ENCODE measurements around the gene ERRFI1.

ERRFI1 gene

GRCh38 chr1:8004803-8005573, 21.1 kb downstream of the ERRFI1 start:
- H3K4me3 ChIP-seq (ENCODE audit: low read length): no peak overlapping the region
- H3K4me1 ChIP-seq (ENCODE audit: control insufficient read depth, insufficient read depth, low read length): peaks cover 33% of the 10 kb centered on the region
- H3K27me3 ChIP-seq (ENCODE audit: control insufficient read depth, insufficient read depth, low read length): no peaks in the 10 kb centered on the region

GRCh38 chr1:8004113-8004802, 21.9 kb downstream of the ERRFI1 start:
- Histone ChIP-seq H3K27me3 (ENCODE audit: control insufficient read depth, insufficient read depth, low read length) (no peaks in the 10 kb centered on the region), H3K9ac (ENCODE audit: low read length) (no peak overlapping the region), H3K4me1 (ENCODE audit: control insufficient read depth, insufficient read depth, low read length) (peaks cover 33% of the 10 kb centered on the region), H3K9me3 (ENCODE audit: control insufficient read depth, low read length) (no peaks in the 10 kb centered on the region), H3K4me3 (ENCODE audit: low read length) (no peak overlapping the region), H3K36me3 (ENCODE audit: control insufficient read depth, insufficient read depth, low read length) (no peaks in the 10 kb centered on the region)

More at GRCh38 chr1:8004803-8005573, 21.1 kb downstream of the ERRFI1 start:
- Histone ChIP-seq H3K36me3 (ENCODE audit: control insufficient read depth, insufficient read depth, low read length) (no peaks in the 10 kb centered on the region), H3K9ac (ENCODE audit: low read length) (no peak overlapping the region), H3K9me3 (ENCODE audit: control insufficient read depth, low read length) (no peaks in the 10 kb centered on the region)

GRCh38 chr1:8003438-8004112, 22.5 kb downstream of the ERRFI1 start:
- no peaks in the 10 kb centered on the region for H3K27me3 ChIP-seq (ENCODE audit: control insufficient read depth, insufficient read depth, low read length)
- H3K36me3 ChIP-seq (ENCODE audit: control insufficient read depth, insufficient read depth, low read length): no peaks in the 10 kb centered on the region
- H3K9ac ChIP-seq (ENCODE audit: low read length): no peak overlapping the region
- H3K4me3 ChIP-seq (ENCODE audit: low read length): no peak overlapping the region
- H3K4me1 ChIP-seq (ENCODE audit: control insufficient read depth, insufficient read depth, low read length): peaks cover 33% of the 10 kb centered on the region
- H3K9me3 ChIP-seq (ENCODE audit: control insufficient read depth, low read length): no peaks in the 10 kb centered on the region

DNA sequence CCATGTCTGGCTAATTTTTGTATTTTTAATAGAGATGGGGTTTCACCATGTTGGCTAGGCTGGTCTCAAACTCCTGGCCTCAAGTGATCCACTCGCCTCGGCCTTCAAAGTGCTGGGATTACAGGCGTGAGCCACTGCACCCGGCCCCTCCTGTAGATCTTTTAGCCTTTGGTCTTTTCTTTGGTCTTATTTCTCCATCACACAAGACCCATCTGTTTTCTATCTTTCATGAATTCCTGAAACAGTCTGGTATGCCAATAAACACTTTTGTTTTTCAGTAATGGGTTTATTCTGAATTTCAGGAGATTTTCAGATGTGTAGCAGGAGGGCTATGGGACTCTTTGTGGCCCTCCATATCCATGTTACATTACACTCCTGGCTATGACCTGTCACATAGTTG, 23.2 kb downstream of the ERRFI1 start:
- H3K9me3 ChIP-seq (ENCODE audit: control insufficient read depth, low read length): no peaks in the 10 kb centered on the region
- H3K36me3 ChIP-seq (ENCODE audit: control insufficient read depth, insufficient read depth, low read length): no peaks in the 10 kb centered on the region
- H3K27me3 ChIP-seq (ENCODE audit: control insufficient read depth, insufficient read depth, low read length): no peaks in the 10 kb centered on the region
- no peak overlapping the region for H3K4me3 ChIP-seq (ENCODE audit: low read length)
- peaks cover 33% of the 10 kb centered on the region for H3K4me1 ChIP-seq (ENCODE audit: control insufficient read depth, insufficient read depth, low read length)
- no peak overlapping the region for H3K9ac ChIP-seq (ENCODE audit: low read length)

GRCh38 chr1:8002329-8002910, 23.7 kb downstream of the ERRFI1 start:
- peaks cover 33% of the 10 kb centered on the region for H3K4me1 ChIP-seq (ENCODE audit: control insufficient read depth, insufficient read depth, low read length)
- no peaks in the 10 kb centered on the region for H3K36me3 ChIP-seq (ENCODE audit: control insufficient read depth, insufficient read depth, low read length)

DNA sequence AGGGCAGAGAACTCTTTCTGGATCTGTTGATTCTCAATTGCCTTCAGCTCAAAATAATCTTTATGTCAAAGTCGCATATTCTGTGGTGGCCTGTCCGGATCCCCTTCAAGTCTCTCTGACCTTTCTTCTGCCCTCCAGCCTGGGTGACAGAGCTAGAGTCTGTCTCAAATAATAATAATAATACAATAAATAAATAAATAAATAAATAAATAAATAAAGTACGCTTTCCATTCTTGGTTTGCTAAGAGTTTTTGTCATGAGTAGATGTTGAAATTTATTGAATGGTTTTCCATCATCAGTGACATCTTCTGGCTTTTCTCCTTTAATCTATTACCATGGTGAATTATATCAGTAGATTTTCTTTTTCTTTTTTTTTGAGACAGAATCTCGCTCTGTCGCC, 30.7 kb downstream of the ERRFI1 start:
- H3K4me3 ChIP-seq (ENCODE audit: low read length): no peak overlapping the region
- no peaks in the 10 kb centered on the region for H3K9me3 ChIP-seq (ENCODE audit: control insufficient read depth, low read length)
- no peaks in the 10 kb centered on the region for H3K27me3 ChIP-seq (ENCODE audit: control insufficient read depth, insufficient read depth, low read length)
- no peaks in the 10 kb centered on the region for H3K4me1 ChIP-seq (ENCODE audit: control insufficient read depth, insufficient read depth, low read length)
- no peak overlapping the region for H3K9ac ChIP-seq (ENCODE audit: low read length)
- H3K36me3 ChIP-seq (ENCODE audit: control insufficient read depth, insufficient read depth, low read length): no peaks in the 10 kb centered on the region

More at GRCh38 chr1:8002329-8002910, 23.7 kb downstream of the ERRFI1 start:
- Histone ChIP-seq H3K27me3 (ENCODE audit: control insufficient read depth, insufficient read depth, low read length) (no peaks in the 10 kb centered on the region), H3K4me3 (ENCODE audit: low read length) (no peak overlapping the region), H3K9ac (ENCODE audit: low read length) (no peak overlapping the region), H3K9me3 (ENCODE audit: control insufficient read depth, low read length) (no peaks in the 10 kb centered on the region)

- no peaks in the 10 kb centered on the region for H3K4me1 ChIP-seq (ENCODE audit: control insufficient read depth, insufficient read depth, low read length)
Observed at GRCh38 chr1:7994827-7995226, 31.3 kb downstream of the ERRFI1 start.

GRCh38 chr1:7993593-7994479, 32.3 kb downstream of the ERRFI1 start:
- no peak overlapping the region for H3K4me3 ChIP-seq (ENCODE audit: low read length)
- H3K4me1 ChIP-seq (ENCODE audit: control insufficient read depth, insufficient read depth, low read length): no peaks in the 10 kb centered on the region
- no peaks in the 10 kb centered on the region for H3K36me3 ChIP-seq (ENCODE audit: control insufficient read depth, insufficient read depth, low read length)
- H3K9ac ChIP-seq (ENCODE audit: low read length): no peak overlapping the region
- H3K9me3 ChIP-seq (ENCODE audit: control insufficient read depth, low read length): no peaks in the 10 kb centered on the region
- no peaks in the 10 kb centered on the region for H3K27me3 ChIP-seq (ENCODE audit: control insufficient read depth, insufficient read depth, low read length)

More at GRCh38 chr1:7994827-7995226, 31.3 kb downstream of the ERRFI1 start:
- Histone ChIP-seq H3K9ac (ENCODE audit: low read length) (no peak overlapping the region), H3K9me3 (ENCODE audit: control insufficient read depth, low read length) (no peaks in the 10 kb centered on the region), H3K4me3 (ENCODE audit: low read length) (no peak overlapping the region), H3K27me3 (ENCODE audit: control insufficient read depth, insufficient read depth, low read length) (no peaks in the 10 kb centered on the region), H3K36me3 (ENCODE audit: control insufficient read depth, insufficient read depth, low read length) (no peaks in the 10 kb centered on the region)

DNA sequence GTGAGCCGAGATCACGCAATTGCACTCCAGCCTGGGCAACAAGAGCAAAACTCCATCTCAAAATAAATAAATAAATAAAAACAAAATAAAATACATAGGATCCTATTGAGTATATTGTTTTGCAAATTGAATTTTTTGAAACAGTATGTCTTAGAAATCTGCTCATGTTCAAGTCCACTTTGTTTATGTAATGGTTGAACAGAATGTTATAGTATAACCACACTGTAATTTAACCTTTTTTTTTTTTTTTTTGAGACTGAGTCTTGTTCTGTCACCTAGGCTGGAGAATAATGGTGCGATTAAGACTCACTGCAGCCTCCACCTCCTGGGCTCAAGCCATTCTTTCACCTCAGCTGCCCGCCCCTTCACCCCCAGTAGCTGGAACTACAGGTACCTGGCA, 33.2 kb downstream of the ERRFI1 start:
- H3K27me3 ChIP-seq (ENCODE audit: control insufficient read depth, insufficient read depth, low read length): no peaks in the 10 kb centered on the region
- H3K36me3 ChIP-seq (ENCODE audit: control insufficient read depth, insufficient read depth, low read length): no peaks in the 10 kb centered on the region
- H3K9me3 ChIP-seq (ENCODE audit: control insufficient read depth, low read length): no peaks in the 10 kb centered on the region
- H3K9ac ChIP-seq (ENCODE audit: low read length): no peak overlapping the region
- H3K4me3 ChIP-seq (ENCODE audit: low read length): no peak overlapping the region
- no peaks in the 10 kb centered on the region for H3K4me1 ChIP-seq (ENCODE audit: control insufficient read depth, insufficient read depth, low read length)

DNA sequence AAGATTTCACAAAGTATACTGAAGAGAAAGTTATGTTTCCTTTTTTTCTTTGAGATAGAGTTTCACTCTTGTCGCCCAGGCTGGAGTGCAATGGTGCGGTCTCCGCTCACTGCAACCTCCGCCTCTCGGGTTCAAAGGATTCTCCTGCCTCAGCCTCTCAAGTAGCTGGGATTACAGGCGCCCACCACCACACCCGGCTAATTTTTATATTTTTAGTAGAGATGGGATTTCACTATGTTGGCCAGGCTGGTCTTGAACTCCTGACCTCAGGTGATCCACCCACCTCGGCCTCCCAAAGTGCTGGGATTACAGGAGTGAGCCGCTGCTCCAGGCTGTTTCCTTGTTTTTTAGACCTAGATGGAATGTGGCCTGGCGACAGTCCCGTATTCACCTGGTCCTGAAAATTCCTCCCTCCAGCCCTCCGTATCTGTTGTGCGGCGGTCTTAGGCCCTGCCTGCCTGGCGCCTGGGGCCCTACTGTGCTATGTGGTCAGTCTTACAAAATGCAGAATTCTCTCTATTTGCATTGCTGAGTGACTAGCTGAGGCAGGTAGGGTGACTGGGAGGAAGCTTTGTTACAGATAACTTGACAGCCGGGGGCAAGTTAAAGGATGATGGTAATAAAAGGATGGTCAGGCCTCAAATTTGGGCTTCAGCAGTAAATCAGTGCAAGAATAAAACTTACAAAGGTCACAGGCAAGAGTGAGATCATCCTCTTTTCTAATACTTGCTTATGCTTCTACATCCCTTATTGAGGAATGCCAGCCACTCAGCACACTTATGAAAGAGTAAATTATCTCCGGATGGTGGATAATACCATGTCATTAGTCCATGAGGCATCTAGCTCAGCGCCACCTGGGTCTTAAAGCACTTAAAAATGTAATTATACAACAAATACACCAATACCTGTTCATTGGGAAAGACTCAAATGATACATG, 34.3 kb downstream of the ERRFI1 start:
- Histone ChIP-seq H3K4me3 (ENCODE audit: low read length) (no peak overlapping the region), H3K4me1 (ENCODE audit: control insufficient read depth, insufficient read depth, low read length) (no peaks in the 10 kb centered on the region), H3K27me3 (ENCODE audit: control insufficient read depth, insufficient read depth, low read length) (no peaks in the 10 kb centered on the region), H3K9ac (ENCODE audit: low read length) (no peak overlapping the region), H3K9me3 (ENCODE audit: control insufficient read depth, low read length) (no peaks in the 10 kb centered on the region), H3K36me3 (ENCODE audit: control insufficient read depth, insufficient read depth, low read length) (no peaks in the 10 kb centered on the region)

All from mucosa of stomach (tissue), 1 donor.